K562 treated with DMSO at 1 percent for 12 hours (cell line): ENCODE results near the gene TIMP3. TPM values are rescaled to one million over a fixed set of nuclear protein-coding genes. Genes with fewer than 3 reads are reported as not detected.

Experiments used
- total RNA-seq: library from RNA; unstranded; fragments of 300-600 nt; gene quantifications from 2 replicates; pipeline ENCODE4 v1.2.3, GENCODE V29; 2022; ENCODE audit not compliant: insufficient read depth

TIMP3 gene
- 0.33 and 0.53 TPM in 2 replicates for total RNA-seq

DNA sequence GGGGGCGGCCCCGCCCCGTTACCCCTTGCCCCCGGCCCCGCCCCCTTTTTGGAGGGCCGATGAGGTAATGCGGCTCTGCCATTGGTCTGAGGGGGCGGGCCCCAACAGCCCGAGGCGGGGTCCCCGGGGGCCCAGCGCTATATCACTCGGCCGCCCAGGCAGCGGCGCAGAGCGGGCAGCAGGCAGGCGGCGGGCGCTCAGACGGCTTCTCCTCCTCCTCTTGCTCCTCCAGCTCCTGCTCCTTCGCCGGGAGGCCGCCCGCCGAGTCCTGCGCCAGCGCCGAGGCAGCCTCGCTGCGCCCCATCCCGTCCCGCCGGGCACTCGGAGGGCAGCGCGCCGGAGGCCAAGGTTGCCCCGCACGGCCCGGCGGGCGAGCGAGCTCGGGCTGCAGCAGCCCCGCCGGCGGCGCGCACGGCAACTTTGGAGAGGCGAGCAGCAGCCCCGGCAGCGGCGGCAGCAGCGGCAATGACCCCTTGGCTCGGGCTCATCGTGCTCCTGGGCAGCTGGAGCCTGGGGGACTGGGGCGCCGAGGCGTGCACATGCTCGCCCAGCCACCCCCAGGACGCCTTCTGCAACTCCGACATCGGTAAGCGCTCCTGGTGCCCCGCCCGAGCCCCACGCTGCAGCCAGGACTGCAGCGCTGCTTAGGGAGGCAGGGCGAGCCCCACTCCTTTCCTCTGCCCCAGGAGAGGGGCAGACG, at the start of gene TIMP3:
TSS of gene TIMP3 (plus strand) at position 169 of the 700 bp plus-strand sequence. CDS start at position 466, 297 bp downstream.

